GM23338 (cell line): ENCODE measurements around the gene HKDC1. TPM values are rescaled to one million over a fixed set of nuclear protein-coding genes. Genes with fewer than 3 reads are reported as not detected.

ENCODE experiments used
- ATAC-seq: fragments of 200-7000 bp; cut with Tn5 transposase; 3 replicates; pipeline ENCODE4 v1.9.1; 2020
- DNase-seq: peaks from one replicate; pipeline ENCODE4 v3.0.0-alpha.2; 2015; ENCODE audit warnings: low spot score
- H2AFZ ChIP-seq: fragments of 200-600 bp; sonication (generic); 2 replicates; pipeline ENCODE4 v1.8.0; 2016; ENCODE audit warnings: antibody characterized with exemption, mild to moderate bottlenecking, moderate library complexity
- H3F3A ChIP-seq: fragments of 200-600 bp; sonication (generic); replicated peaks from 2 replicates; pipeline ENCODE4 v1.8.0; 2017; ENCODE audit warnings: antibody characterized with exemption, mixed run types, low read depth
- H3K27ac ChIP-seq: fragments of 200-600 bp; sonication (generic); 2 replicates; pipeline ENCODE4 v1.6.1; 2016; ENCODE audit warnings: low read depth
- H3K27me3 ChIP-seq: fragments of 200-600 bp; sonication (generic); 2 replicates; pipeline ENCODE4 v1.8.0; 2016; ENCODE audit warnings: mild to moderate bottlenecking, mixed run types, moderate library complexity; ENCODE audit not compliant: insufficient read depth
- H3K36me3 ChIP-seq: fragments of 200-600 bp; sonication (generic); 2 replicates; pipeline ENCODE4 v1.8.0; 2016; ENCODE audit warnings: mild to moderate bottlenecking; ENCODE audit not compliant: insufficient read depth
- H3K4me1 ChIP-seq: fragments of 200-600 bp; sonication (generic); 2 replicates; pipeline ENCODE4 v1.8.0; 2016; ENCODE audit warnings: mild to moderate bottlenecking, moderate library complexity; ENCODE audit not compliant: insufficient read depth
- H3K4me2 ChIP-seq: fragments of 200-600 bp; sonication (generic); 2 replicates; pipeline ENCODE4 v1.7.1; 2017; ENCODE audit warnings: mixed run types
- H3K4me3 ChIP-seq: fragments of 200-600 bp; sonication (generic); 2 replicates; pipeline ENCODE4 v1.6.1; 2016; ENCODE audit warnings: mixed run types
- H3K79me2 ChIP-seq: fragments of 200-600 bp; sonication (generic); replicated peaks from 2 replicates; pipeline ENCODE4 v1.8.0; 2017; ENCODE audit warnings: mild to moderate bottlenecking; ENCODE audit not compliant: insufficient read depth
- H3K9me2 ChIP-seq: fragments of 200-600 bp; sonication (generic); 2 replicates; pipeline ENCODE4 v1.8.0; 2017; ENCODE audit not compliant: insufficient read depth
- H4K20me1 ChIP-seq: fragments of 200-600 bp; sonication (generic); replicated peaks from 2 replicates; pipeline ENCODE4 v1.8.0; 2017; ENCODE audit warnings: mild to moderate bottlenecking; ENCODE audit not compliant: insufficient read depth
- H3K27ac Mint-ChIP-seq: 2 replicates; pipeline ENCODE4 v1.8.0; 2020; ENCODE audit warnings: inconsistent platforms, mild to moderate bottlenecking, moderate library complexity, mixed read lengths
- H3K27me3 Mint-ChIP-seq: 3 replicates; pipeline ENCODE4 v1.8.0; 2022; ENCODE audit warnings: low read depth, mild to moderate bottlenecking, moderate library complexity, mixed read lengths, inconsistent platforms; ENCODE audit not compliant: insufficient read depth, poor library complexity
- H3K36me3 Mint-ChIP-seq: 3 replicates; pipeline ENCODE4 v1.8.0; 2021; ENCODE audit warnings: low read depth, mild to moderate bottlenecking, inconsistent platforms, moderate library complexity, mixed read lengths
- H3K4me1 Mint-ChIP-seq: 3 replicates; pipeline ENCODE4 v1.8.0; 2020; ENCODE audit warnings: mild to moderate bottlenecking, inconsistent platforms, mixed read lengths
- H3K4me3 Mint-ChIP-seq: 3 replicates; pipeline ENCODE4 v1.8.0; 2021; ENCODE audit warnings: moderate library complexity, mild to moderate bottlenecking, inconsistent platforms, mixed read lengths
- H3K9me3 Mint-ChIP-seq: 3 replicates; pipeline ENCODE4 v1.8.0; 2020; ENCODE audit warnings: moderate library complexity, mild to moderate bottlenecking, inconsistent platforms, mixed read lengths
- EZH2 ChIP-seq: fragments of 200-600 bp; sonication (generic); IDR thresholded peaks from one replicate; pipeline ENCODE4 v1.8.0; 2017; ENCODE audit warnings: antibody characterized with exemption, mild to moderate bottlenecking, low read depth; ENCODE audit not compliant: unreplicated experiment
- EZH2phosphoT487 ChIP-seq: fragments of 200-600 bp; sonication (generic); IDR thresholded peaks from one replicate; pipeline ENCODE4 v1.8.1; 2018; ENCODE audit warnings: antibody characterized with exemption; ENCODE audit not compliant: unreplicated experiment
- polyA plus RNA-seq: library from polyadenylated mRNA; unstranded; fragments of >200 nt; fragmentation: Nextera tagmentation; extraction: Ambion mirVana; gene quantifications from 2 replicates; pipeline ENCODE4 v1.2.1, GENCODE V29; 2016
- total RNA-seq: library from RNA; depleted of rRNA; stranded (reverse); fragments of >200 nt; shearing (Covaris generic); gene quantifications from 2 replicates; pipeline ENCODE4 v1.2.3, GENCODE V29; 2014
- TF ChIP-seq, protein P1 (sequence below): fragments of 250-450 bp; sonication (Bioruptor Pico); IDR thresholded peaks from 2 replicates; pipeline ENCODE4 v1.5.0; 2020; ENCODE audit warnings: mild to moderate bottlenecking, moderate library complexity

The HKDC1 gene
- total and polyA plus RNA-seq, 2 experiments from 2014 or later = 0.03 TPM; not detected in 1

DNA sequence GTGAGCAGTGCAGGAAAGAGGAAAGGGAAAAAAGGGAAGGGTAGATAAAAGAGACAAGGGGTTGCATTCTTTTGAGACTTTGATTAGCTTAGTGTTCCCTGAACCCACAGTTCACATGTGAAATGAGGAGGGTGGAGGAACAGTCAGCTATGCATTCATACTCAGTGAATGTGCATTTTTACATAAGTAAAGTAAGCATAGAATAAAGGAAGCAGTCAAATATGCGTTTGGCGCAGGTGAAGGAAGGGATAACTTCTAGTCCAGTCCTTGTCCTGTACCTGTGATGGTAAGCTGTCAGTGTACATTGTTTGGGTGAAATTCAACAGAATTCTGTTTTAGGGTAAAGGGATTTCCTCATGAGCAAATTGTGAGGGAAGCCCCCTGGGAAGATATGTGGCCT, 86.3 kb downstream of the HKDC1 start:
- Histone ChIP-seq H3K27me3 (no peaks in the 10 kb centered on the region), H3F3A (no peaks in the 10 kb centered on the region), H3K4me3 (no peak overlapping the region), H3K9me2 (no peaks in the 10 kb centered on the region; the same call in 1 of the 2 replicates), H2AFZ (peak overlapping the region; percentile 78), H3K27ac (no peak overlapping the region), H3K4me2 (no peak overlapping the region), H4K20me1 (no peaks in the 10 kb centered on the region), H3K36me3 (no peaks in the 10 kb centered on the region), H3K4me1 (peaks cover 12% of the 10 kb centered on the region), H3K79me2 (no peaks in the 10 kb centered on the region)
- Mint-ChIP-seq H3K36me3 (peaks cover 7% of the 10 kb centered on the region; the same call in 1 of the 3 replicates), H3K27me3 (peaks cover 5% of the 10 kb centered on the region), H3K27ac (no peak overlapping the region), H3K4me1 (peaks cover 5% of the 10 kb centered on the region), H3K9me3 (peaks cover 7% of the 10 kb centered on the region; the same call in 2 of the 3 replicates), H3K4me3 (no peak overlapping the region)
- TF ChIP-seq EZH2 = no peak
- TF ChIP-seq, protein P1, sequence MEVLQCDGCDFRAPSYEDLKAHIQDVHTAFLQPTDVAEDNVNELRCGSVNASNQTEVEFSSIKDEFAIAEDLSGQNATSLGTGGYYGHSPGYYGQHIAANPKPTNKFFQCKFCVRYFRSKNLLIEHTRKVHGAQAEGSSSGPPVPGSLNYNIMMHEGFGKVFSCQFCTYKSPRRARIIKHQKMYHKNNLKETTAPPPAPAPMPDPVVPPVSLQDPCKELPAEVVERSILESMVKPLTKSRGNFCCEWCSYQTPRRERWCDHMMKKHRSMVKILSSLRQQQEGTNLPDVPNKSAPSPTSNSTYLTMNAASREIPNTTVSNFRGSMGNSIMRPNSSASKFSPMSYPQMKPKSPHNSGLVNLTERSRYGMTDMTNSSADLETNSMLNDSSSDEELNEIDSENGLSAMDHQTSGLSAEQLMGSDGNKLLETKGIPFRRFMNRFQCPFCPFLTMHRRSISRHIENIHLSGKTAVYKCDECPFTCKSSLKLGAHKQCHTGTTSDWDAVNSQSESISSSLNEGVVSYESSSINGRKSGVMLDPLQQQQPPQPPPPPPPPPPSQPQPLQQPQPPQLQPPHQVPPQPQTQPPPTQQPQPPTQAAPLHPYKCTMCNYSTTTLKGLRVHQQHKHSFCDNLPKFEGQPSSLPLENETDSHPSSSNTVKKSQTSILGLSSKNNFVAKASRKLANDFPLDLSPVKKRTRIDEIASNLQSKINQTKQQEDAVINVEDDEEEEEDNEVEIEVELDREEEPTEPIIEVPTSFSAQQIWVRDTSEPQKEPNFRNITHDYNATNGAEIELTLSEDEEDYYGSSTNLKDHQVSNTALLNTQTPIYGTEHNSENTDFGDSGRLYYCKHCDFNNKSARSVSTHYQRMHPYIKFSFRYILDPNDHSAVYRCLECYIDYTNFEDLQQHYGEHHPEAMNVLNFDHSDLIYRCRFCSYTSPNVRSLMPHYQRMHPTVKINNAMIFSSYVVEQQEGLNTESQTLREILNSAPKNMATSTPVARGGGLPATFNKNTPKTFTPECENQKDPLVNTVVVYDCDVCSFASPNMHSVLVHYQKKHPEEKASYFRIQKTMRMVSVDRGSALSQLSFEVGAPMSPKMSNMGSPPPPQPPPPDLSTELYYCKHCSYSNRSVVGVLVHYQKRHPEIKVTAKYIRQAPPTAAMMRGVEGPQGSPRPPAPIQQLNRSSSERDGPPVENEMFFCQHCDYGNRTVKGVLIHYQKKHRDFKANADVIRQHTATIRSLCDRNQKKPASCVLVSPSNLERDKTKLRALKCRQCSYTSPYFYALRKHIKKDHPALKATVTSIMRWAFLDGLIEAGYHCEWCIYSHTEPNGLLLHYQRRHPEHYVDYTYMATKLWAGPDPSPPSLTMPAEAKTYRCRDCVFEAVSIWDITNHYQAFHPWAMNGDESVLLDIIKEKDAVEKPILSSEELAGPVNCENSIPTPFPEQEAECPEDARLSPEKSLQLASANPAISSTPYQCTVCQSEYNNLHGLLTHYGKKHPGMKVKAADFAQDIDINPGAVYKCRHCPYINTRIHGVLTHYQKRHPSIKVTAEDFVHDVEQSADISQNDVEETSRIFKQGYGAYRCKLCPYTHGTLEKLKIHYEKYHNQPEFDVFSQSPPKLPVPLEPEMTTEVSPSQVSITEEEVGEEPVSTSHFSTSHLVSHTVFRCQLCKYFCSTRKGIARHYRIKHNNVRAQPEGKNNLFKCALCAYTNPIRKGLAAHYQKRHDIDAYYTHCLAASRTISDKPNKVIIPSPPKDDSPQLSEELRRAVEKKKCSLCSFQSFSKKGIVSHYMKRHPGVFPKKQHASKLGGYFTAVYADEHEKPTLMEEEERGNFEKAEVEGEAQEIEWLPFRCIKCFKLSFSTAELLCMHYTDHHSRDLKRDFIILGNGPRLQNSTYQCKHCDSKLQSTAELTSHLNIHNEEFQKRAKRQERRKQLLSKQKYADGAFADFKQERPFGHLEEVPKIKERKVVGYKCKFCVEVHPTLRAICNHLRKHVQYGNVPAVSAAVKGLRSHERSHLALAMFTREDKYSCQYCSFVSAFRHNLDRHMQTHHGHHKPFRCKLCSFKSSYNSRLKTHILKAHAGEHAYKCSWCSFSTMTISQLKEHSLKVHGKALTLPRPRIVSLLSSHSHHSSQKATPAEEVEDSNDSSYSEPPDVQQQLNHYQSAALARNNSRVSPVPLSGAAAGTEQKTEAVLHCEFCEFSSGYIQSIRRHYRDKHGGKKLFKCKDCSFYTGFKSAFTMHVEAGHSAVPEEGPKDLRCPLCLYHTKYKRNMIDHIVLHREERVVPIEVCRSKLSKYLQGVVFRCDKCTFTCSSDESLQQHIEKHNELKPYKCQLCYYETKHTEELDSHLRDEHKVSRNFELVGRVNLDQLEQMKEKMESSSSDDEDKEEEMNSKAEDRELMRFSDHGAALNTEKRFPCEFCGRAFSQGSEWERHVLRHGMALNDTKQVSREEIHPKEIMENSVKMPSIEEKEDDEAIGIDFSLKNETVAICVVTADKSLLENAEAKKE (CRISPR knock-in tag) = no peak
- TF ChIP-seq EZH2phosphoT487 = no peak
- DNase-seq (no peak), ATAC-seq (no peak)

DNA sequence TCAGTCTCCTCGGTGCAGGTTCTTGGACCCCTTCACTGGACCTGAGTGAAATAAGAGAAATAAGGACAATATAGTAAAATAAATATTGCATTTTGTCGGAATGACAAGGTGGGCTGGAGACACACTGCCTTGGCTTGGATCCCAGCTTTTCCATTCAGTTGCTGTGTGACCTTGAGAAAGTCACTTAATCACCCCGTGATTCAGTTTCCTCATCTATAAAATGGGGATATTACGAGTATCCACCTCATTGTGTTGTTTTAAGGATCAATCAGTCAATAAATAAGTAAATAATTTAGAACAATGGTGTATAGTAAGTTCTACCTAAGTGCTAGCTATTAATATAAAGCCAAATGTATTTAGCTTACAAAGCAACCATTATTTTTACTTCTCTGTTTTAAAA, 87.3 kb downstream of the HKDC1 start:
- Histone ChIP-seq H2AFZ (peak overlapping the region; percentile 78; the same call in 1 of the 2 replicates), H3F3A (0 out of 2 replicates have a peak, but pooled peaks cover 3% of the 10 kb centered on the region), H3K4me1 (peaks cover 22% of the 10 kb centered on the region), H3K9me2 (no peaks in the 10 kb centered on the region; the same call in 1 of the 2 replicates), H3K79me2 (no peaks in the 10 kb centered on the region), H3K27me3 (no peaks in the 10 kb centered on the region), H3K4me2 (no peak overlapping the region), H4K20me1 (no peaks in the 10 kb centered on the region), H3K4me3 (no peak overlapping the region), H3K27ac (no peak overlapping the region), H3K36me3 (no peaks in the 10 kb centered on the region)
- Mint-ChIP-seq H3K27ac (no peak overlapping the region), H3K27me3 (peaks cover 6% of the 10 kb centered on the region), H3K4me1 (peaks cover 11% of the 10 kb centered on the region), H3K36me3 (peaks cover 7% of the 10 kb centered on the region; the same call in 1 of the 3 replicates), H3K9me3 (peaks cover 7% of the 10 kb centered on the region; the same call in 2 of the 3 replicates), H3K4me3 (no peak overlapping the region)
- ATAC-seq (no peak), DNase-seq (no peak)
- TF ChIP-seq, protein P1 (CRISPR knock-in tag) = no peak
